ENCODE measurements around the gene YARS2. TPM values are rescaled to one million over a fixed set of nuclear protein-coding genes. Genes with fewer than 3 reads are reported as not detected.
"Not testable (repeated sequence)": the region's sequence is repeated elsewhere in the genome, so short reads cannot be mapped to it uniquely, and the experiment has no call there.

YARS2 gene
- total RNA-seq, 4 donors from 2014 or later = 13.2 to 24.0 (median 16.7) TPM

DNA sequence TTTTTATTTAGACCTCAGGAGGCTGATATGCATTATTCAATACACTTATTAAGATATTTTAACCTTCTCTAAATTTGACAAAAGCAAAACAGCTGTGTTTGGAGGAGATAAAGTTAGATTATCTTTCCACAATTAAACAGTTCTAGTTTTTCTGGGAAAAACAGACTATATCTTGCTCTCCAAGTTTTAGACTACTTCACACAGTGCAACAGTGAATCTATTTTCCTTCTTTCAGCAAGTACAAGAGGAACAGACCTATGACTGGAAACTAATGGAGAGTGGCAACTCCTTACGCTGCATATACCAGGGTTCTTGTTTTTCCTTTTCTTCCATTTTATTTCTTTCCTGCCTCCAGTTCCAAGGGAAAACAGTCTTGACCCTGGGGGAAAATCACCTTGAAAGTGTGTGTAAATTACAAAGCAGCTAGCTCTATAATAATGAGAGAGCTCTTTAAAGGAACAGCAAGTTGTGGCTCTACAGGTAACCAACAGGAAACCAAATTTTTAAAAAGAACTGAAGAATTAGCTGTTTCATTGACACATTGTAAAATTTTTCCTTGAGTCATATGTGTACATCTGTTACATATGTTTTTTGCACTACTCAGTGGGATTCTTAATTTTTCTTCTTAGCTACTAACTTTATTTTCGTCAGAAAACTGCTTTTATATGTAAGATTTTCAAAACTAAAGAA, 49.2 kb downstream of the YARS2 start:
- no peak for TF ChIP-seq EP300 (IDR thresholded peaks at IDR 0.05)
- TF ChIP-seq POLR2AphosphoS5 (IDR thresholded peaks at IDR 0.05) = no peak
- TF ChIP-seq, protein P1, sequence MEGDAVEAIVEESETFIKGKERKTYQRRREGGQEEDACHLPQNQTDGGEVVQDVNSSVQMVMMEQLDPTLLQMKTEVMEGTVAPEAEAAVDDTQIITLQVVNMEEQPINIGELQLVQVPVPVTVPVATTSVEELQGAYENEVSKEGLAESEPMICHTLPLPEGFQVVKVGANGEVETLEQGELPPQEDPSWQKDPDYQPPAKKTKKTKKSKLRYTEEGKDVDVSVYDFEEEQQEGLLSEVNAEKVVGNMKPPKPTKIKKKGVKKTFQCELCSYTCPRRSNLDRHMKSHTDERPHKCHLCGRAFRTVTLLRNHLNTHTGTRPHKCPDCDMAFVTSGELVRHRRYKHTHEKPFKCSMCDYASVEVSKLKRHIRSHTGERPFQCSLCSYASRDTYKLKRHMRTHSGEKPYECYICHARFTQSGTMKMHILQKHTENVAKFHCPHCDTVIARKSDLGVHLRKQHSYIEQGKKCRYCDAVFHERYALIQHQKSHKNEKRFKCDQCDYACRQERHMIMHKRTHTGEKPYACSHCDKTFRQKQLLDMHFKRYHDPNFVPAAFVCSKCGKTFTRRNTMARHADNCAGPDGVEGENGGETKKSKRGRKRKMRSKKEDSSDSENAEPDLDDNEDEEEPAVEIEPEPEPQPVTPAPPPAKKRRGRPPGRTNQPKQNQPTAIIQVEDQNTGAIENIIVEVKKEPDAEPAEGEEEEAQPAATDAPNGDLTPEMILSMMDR (IDR thresholded peaks at IDR 0.05) = no peak
- TF ChIP-seq POLR2A (IDR thresholded peaks at IDR 0.05) = no peak
- 91 to 94% methylated on average over 2 of the region's 2 CpGs for WGBS, 2 donors (ENCODE audit: low coverage in 1 of 2)
- Histone ChIP-seq H3K4me3 (no peak overlapping the region), H3K9me3 (no peaks in the 10 kb centered on the region), H3K27me3 (no peaks in the 10 kb centered on the region), H3K27ac (no peak overlapping the region), H3K36me3 (peaks cover 0 to 60% of the 10 kb centered on the region in 2 donors), H3K4me1 (no peaks in the 10 kb centered on the region)
- no peak for ATAC-seq

DNA sequence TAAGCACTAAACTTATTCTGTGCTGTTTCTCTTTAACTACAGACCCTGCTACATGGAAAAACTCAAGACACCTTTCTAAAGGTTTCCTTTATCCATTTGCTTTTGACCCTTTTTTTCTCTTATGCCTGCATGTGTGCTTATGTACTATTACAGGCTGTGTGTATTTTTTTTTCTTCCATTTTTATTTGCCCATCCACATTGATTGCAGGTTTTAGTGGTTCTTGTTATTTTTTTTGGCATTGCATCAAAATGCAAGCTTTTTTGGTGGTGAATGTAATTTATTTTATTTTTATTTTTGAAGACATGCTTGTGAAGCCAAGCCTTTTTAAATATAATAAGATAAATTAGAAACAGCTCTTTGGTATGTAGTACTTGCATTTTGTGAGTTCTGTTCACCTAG, 49.9 kb downstream of the YARS2 start:
- TF ChIP-seq, protein P1 (IDR thresholded peaks at IDR 0.05) = no peak
- no peak for TF ChIP-seq POLR2A (IDR thresholded peaks at IDR 0.05)
- no peak for TF ChIP-seq EP300 (IDR thresholded peaks at IDR 0.05)
- no peak for TF ChIP-seq POLR2AphosphoS5 (IDR thresholded peaks at IDR 0.05)
- Histone ChIP-seq H3K27ac (no peak overlapping the region), H3K36me3 (peaks cover 0 to 54% of the 10 kb centered on the region in 2 donors), H3K9me3 (no peaks in the 10 kb centered on the region), H3K4me3 (no peak overlapping the region), H3K27me3 (no peaks in the 10 kb centered on the region), H3K4me1 (no peaks in the 10 kb centered on the region)
- no peak for ATAC-seq

DNA sequence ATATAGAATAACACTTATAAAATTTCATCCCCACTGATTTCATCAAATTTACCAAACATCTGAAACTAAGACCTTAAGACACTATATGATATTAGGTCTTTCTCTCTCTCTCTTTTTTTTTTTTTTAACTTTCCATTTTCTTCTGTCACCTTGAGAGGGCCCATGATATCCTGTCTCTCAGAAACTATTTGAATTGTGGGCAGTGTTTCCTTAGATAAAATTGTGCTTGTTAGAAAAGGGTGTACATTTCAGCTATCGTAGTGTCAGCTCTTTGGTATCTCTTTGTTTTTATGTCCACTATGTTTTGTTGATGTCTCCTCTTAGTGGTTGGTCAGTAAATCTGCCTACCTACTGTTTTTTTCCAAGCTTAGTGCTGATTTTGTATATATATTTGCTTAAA, 52.8 kb downstream of the YARS2 start:
- Histone ChIP-seq H3K36me3 (peaks cover 0 to 32% of the 10 kb centered on the region in 2 donors), H3K27me3 (no peaks in the 10 kb centered on the region), H3K4me3 (no peak overlapping the region), H3K4me1 (no peaks in the 10 kb centered on the region), H3K9me3 (no peaks in the 10 kb centered on the region), H3K27ac (no peak overlapping the region)
- TF ChIP-seq EP300 (IDR thresholded peaks at IDR 0.05) (no peak), POLR2A (IDR thresholded peaks at IDR 0.05) (no peak), POLR2AphosphoS5 (IDR thresholded peaks at IDR 0.05) (no peak)
- TF ChIP-seq, protein P1 (IDR thresholded peaks at IDR 0.05) = no peak
- WGBS, 2 donors (ENCODE audit: low coverage in 1 of 2) = 56 to 80% methylated on average over 1 of the region's 1 CpG
- ATAC-seq = no peak

DNA sequence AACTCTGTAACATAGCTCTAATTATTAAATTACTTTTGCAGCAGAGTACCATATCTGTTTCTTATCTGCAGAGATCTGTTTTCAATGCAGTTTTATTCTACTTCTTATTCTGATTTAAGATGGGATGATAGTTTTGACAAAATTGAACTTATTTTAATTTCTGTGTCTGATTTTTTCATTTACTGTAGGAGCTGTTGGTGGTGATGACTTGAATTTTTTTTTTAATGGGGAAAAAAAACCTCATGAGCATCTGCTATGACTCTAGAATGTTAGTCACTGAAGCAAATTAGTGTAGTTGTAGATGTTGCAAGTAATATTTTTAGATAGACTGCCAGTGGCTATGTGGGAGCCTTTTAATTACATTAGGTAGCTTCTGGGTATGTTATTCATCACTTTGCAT, 53.2 kb downstream of the YARS2 start:
- no peak overlapping the region for H3K4me3 ChIP-seq
- no peaks in the 10 kb centered on the region for H3K4me1 ChIP-seq
- no peak overlapping the region for H3K27ac ChIP-seq
- ATAC-seq = no peak
- no peaks in the 10 kb centered on the region for H3K27me3 ChIP-seq
- H3K36me3 ChIP-seq = peaks cover 0 to 30% of the 10 kb centered on the region in 2 donors
- H3K9me3 ChIP-seq = no peaks in the 10 kb centered on the region
- TF ChIP-seq EP300 (IDR thresholded peaks at IDR 0.05) (no peak), POLR2A (IDR thresholded peaks at IDR 0.05) (no peak), POLR2AphosphoS5 (IDR thresholded peaks at IDR 0.05) (no peak)
- TF ChIP-seq, protein P1 (IDR thresholded peaks at IDR 0.05) = no peak

DNA sequence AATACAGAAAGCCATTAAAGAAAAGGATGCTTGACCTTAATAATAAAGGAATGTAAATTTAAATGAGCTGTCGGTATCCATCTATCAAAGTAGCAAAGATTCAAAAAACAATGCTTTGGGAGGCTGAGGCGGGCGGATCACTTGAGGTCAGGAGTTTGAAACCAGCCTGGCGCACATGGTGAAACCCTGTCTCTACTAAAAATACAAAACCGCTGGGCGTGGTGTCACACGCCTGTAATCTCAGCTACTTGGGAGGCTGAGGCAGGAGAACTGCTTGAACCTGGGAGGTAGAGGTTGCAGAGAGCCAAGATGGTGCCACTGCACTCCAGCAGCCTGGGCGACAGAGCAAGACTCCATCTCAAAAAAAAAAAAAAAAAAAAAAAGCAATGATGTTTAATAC, 56.3 kb downstream of the YARS2 start:
- ATAC-seq = not testable (repeated sequence)
- WGBS, 2 donors (ENCODE audit: low coverage in 1 of 2) = 75 to 80% methylated on average over 4 to 8 of the region's 8 CpGs
- peaks cover 0 to 14% of the 10 kb centered on the region in 2 donors for H3K36me3 ChIP-seq

More for the DNA sequence above, 56.3 kb downstream of the YARS2 start:
- H3K9me3 ChIP-seq, H3K27me3 ChIP-seq, H3K27ac ChIP-seq, H3K4me3 ChIP-seq, H3K4me1 ChIP-seq: not testable (repeated sequence)
